Myocyte (in vitro differentiated cells): ENCODE results near the gene KNG1. TPM values are rescaled to one million over a fixed set of nuclear protein-coding genes. Genes with fewer than 3 reads are reported as not detected.

Source experiments
- DNase-seq: peaks from one replicate; pipeline ENCODE4 v3.0.0-alpha.2; 2012; ENCODE audit warnings: low read depth
- total RNA-seq: library from RNA; depleted of rRNA; stranded (reverse); fragments of >200 nt; gene quantifications from 2 replicates; pipeline ENCODE4 v1.2.3, GENCODE V29; 2014

Gene KNG1
- total RNA-seq, 1 donor from 2014 or later, result not detected

DNA sequence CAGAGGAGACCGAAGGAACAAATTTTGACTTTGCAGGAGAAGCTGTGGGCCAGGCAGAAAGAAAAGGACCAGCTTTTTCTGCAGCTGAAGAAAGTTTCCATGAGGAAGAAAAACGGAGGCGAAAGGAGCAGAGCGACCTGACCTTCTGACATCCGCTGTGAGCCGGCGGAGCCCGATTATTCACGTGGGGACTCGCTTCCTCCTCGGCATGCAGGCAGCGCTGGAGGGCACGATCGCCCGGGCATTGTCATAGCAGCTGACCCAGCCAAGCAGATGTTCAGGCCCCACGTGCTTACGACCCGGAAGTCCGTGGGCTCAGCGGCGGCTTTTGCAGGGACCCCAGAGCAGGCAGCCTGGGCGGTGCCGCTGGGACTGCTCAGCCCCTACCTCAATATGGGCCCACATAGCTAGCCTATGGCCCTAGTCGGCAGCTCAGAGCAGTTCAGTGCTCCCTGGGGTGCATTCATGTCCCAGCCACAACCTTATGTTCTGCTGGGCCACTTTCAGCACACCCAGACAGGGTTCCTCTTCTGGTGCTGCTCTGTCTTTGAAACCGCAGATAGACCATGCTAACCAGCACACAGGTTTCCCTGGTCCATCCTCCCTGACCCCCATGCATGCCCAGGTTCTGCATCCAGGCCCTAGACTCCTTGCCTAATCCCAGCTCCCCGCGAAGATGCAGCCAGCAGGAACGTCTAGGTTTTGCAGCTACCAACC, 55.7 kb downstream of the KNG1 start:
- peak; percentile 41 for DNase-seq

DNA sequence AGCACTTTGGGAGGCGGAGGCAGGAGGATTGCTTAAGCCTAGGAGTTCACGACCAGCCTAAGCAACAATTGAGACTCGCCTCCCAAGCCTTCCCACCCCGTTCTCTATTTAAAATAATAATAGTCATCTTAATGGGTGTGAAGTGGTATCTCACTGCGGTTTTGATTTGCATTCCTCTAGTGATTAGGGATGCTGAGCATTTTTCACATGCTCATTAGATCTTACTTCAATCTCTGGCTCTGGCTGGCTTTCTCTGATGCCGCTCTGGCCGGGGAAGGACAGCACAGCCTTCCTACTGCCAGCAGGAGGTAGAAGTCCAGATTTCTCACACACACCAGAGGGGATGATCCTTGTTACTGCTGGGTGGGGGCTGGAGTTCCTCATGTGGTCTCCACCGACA, 58.8 kb downstream of the KNG1 start:
- no peak for DNase-seq

DNA sequence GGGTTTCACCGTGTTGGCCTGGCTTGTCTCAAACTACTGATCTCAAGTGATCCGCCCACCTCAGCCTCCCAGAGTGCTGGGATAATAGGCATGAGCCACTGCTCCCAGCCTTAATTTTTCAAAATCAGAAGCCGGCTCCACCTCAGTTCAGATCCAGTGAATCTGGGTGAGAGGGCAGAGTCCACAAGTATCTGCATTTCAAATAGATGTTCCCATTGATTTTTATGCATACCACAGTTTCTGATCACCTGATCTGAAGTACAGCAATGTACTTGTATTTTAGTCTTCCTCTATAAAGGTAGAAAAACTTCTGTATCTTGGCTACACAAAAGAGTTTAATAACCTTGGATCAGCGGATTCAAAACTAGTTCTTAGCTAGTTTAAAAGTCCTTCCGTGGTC, 62.0 kb downstream of the KNG1 start:
- no peak for DNase-seq

DNA sequence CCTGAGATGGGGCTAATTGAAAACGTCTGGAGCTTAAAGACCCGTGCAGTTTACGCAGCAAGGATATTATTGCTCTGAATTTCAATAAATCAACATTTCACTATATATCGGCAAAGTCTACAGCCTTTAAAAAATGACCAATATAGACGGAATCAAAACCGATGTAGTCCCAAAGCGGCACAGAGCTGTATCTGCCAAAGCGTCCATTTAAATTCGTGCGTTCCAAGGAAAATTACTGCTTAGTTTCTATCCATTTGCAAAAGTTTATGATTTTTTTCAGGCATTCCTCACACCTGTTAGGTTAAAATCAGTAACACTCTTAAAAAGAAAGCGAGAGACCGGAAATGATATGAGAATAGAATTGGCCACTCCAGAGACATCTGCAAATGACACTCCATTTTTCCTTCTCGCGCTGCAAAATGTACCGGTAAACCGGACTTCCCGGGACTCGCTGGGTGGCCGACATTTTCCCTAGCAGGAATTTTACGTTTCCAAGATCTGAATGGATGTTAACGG, 65.4 kb downstream of the KNG1 start:
- no peak for DNase-seq

DNA sequence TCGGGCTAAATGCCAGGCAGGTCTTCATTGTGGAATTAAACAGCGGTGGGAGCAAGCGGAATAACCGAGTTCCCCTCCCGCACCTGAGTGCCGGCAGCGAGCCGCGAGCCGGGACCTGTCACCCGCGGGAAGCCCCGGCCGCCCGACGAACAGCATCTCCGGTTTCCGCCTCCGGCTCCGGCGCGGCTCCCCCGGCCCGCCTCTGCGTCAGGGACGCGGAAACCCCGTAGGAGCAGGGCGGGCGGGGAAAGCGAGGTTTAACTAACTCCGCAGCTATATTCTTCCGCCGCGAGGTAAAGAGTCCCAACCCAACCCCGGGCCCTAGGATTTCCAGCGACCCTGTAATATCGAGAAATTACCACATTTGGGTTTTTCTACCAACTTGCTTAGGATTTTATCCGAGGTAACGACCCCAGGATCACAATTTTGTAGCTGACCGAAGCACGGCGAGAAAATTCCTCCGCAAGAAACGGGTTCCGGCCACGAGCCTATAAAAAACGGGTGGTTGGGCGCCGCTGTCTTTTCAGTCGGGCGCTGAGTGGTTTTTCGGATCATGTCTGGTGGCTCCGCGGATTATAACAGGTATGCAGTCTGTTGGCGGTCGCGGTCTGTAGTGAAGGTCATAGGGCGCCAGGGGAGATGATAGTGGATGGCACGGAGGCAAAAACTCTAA, 66.0 kb downstream of the KNG1 start, which contains the start of gene EIF4A2:
Gene EIF4A2 (plus strand): TSS at position 520 of the 673 bp plus-strand sequence. CDS start 34 bp downstream, at position 554.
- DNase-seq, result peak; percentile 91

DNA sequence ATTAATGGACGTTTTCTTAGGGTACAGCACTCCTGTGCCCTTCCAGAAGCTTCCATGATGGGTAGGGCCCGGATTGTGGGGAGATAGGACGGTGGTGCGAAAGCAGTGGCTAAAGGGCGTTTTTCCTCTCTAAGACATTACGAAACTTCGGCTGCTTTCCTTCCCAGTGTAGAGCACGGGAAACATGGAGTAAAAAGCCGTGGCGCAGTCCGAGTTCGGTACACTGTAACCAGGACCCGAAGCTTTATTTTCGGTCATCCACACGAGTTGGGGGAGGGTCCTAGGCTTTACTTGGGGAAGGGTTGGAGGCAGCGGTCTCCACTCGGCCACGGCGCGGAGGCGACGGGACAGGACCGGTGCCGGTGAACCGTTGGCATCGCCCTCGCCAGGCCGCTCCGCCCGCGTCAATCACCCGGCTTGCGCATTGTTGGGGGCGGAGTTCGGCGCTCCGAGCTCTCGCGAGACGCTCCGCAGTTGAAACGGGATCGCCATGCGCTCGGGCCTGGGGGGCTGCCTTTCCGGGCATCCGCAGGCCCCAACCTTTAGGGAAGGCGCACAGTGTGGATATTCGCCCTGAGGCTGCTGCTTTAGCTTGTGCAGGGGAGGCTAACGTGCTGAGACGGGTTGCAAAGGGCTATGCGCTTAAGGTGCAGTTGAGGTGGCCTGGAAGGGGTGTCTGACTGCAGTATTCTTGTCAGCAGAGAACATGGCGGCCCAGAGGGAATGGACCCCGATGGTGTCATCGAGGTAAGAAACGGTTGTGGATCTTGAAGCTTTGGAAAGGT, 66.8 kb downstream of the KNG1 start:
- DNase-seq, result peak; percentile 82

DNA sequence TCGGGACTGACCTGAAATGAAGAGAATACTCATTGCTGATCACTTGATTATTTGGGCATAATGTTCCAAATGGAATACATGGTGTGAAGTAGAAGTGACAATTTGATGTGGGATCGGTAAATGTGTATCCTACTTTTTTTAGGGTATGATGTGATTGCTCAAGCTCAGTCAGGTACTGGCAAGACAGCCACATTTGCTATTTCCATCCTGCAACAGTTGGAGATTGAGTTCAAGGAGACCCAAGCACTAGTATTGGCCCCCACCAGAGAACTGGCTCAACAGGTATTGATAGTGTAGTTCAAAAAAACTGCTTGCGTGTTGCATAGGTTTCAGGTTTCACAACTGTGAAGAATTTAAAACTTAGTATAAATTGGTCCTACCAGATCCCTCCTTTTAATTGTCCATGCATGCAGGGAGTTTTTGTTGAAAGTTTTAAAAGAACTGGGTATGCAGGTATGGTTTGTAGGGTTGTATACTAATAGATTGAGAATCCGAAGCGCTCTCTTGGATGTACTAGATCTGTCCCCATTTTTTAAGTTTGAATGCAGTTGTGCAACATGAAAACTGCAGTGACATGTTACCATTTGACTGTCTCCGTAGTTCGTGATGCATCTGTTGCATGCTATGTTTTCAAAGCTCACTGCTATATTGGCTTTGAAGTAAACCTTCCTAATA, 67.8 kb downstream of the KNG1 start:
- no peak for DNase-seq

DNA sequence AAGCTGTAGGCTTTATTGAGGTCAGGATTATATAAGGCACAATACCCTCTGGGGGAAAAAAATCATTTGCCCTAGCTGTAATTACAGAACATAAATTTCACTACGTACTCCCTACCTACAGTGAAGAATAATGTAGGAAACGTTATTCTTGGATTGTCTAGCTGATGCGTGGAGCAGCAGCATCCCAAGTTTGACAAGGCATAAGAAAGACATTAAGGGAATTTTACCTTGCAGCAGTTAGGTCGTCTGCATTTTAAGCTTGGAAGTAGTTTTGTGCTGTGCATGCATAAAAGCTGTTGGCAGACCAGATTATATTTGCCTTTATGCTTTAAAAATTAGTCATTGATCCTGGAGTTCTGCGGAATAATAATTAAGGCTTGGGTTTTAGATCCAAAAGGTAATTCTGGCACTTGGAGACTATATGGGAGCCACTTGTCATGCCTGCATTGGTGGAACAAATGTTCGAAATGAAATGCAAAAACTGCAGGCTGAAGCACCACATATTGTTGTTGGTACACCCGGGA, 68.4 kb downstream of the KNG1 start:
- no peak for DNase-seq

DNA sequence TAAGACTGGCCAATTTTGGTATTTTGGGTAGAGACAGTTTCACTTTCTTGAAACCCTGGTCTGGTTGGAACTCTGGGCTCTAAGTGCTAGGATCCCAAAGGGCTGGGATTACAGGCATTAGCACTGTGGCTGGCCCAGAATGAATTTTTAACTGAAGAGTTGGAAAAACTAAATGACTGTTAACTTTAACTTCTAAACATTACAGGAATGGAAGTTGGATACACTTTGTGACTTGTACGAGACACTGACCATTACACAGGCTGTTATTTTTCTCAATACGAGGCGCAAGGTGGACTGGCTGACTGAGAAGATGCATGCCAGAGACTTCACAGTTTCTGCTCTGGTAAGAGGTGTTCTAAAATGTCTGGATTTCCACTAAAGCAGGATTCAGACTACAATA, 69.8 kb downstream of the KNG1 start:
- DNase-seq, result no peak

DNA sequence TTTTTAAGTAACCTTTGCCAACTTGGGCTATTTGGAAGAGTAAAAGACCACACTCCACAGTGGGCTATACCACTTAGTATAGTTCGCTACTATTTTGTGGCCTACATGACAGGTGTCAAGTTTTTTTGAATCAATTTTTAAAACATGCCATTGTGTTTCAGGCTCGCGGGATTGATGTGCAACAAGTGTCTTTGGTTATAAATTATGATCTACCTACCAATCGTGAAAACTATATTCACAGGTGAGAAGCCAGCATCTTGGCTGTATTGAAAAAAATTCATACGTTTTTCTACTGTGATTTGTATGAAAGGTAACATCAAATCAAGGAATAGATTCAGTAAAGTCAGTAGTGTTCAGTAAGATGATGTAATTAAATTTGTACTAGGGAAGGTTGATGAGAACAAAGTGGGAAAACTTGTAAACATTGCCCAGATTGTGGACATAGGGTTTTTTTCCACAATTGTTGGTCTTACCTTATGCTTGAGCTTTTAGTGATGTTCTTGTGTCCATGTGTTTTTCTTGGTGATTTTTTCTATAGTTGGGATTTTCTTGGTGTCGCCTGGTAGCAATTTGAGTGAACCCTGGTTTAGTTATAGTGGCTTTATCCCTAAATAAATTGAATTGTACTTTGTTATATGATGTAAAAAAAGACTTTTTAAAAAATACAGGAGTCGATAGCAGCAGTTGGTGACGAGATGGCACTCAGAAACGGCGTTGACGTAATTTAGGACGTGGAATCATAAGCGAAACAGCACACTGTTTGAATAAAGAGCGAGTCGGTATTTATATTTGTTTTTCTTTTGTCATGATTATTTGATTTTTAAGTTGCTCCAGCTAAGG, 70.7 kb downstream of the KNG1 start:
- DNase-seq, result no peak

DNA sequence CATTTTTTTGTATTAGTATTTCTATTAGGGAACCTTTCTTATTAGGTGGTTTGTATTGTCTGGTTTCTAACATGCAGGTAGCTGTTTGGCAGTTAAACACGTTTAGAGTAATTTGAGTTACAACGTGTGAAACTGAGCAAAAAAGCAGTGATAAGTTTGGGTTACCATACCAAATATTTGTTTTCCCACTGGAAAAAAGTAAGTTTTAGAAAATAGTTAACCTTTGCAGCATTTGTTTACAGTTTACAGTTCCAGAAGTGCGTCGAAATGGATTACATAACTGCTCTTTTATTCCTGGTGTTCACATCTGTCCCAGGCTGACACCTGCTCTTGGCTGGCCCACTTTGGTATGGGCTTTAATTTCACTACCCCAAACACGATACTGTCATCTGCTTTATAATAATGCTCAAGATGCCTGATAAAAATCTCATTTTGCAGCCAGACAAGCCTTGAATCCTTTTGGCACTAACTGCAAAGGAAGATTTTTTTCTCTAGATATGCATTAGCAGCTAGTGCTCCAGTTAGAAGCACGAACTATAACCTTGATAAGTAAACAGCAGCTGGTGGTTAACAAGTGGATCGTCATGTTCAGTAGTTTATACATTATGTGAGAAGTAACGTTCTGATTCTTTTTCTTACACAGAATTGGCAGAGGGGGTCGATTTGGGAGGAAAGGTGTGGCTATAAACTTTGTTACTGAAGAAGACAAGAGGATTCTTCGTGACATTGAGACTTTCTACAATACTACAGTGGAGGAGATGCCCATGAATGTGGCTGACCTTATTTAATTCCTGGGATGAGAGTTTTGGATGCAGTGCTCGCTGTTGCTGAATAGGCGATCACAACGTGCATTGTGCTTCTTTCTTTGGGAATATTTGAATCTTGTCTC, 71.6 kb downstream of the KNG1 start:
- DNase-seq, result no peak

DNA sequence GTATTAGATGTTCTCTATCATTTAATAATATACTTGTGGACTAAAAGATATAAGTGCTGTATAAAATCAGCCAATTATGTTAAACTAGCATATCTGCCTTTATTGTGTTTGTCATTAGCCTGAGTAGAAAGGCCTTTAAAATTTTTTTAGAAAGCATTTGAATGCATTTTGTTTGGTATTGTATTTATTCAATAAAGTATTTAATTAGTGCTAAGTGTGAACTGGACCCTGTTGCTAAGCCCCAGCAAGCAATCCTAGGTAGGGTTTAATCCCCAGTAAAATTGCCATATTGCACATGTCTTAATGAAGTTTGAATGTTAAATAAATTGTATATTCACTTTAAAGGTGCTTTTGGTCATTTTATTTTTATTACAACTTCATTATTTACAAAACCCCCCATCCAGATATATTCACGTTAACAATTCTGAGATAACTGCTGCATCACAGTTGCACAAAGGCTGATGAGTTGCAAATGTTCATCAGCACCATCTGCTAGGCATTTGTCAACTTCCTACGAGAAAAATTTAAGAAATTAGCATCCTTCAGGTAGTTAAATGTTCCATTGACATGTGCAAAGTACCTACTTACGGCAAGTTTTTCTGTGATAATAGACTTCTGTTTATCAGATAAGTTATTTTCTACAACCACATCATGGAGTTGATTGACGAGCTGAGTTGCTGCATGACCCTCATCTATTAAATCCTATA, 72.5 kb downstream of the KNG1 start:
- DNase-seq, result no peak

DNA sequence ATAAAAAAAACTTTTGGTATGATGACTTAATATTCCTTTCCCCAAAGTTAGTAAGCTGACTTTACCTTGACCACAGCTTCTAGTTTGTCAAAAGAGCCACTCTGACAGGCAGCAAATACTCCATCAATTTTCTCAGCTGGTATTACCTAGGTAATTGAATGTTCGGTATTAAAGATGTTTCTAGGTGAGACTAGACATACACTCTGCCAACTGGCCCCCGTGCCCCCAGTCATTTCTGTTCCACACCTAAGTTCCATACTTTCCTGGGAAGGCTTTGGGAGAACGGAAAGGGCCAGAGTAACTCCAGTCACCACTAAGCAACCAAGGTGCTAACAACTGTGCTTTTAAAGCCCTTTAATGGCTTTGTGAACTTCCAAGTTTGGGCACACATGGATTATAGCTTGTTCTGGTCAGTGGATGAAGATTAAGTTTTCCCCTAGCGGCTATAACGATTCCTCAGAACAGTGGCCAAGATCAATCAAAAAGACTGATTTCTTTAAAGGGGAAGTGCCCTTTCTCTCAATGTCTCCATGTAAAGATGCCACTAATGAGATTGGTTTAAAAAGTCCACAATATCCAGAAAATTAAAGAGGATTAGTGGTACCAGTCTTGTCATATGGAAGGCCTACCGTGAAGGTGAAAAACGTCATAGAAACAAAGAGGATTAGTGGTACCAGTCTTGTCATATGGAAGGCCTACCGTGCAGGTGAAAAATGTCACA, 73.3 kb downstream of the KNG1 start:
- peak; percentile 26 for DNase-seq
